ENCODE measurements around the gene CARD19.

- no peak for TF ChIP-seq EZH2 (optimal IDR thresholded peaks at IDR 0.05; ENCODE audit: low read depth, low read length)
- no peak for TF ChIP-seq CTCF (IDR thresholded peaks at IDR 0.05; ENCODE audit: low read length)
Observed at GRCh38 chr9:93110311-93110855, 14.4 kb downstream of the CARD19 start.

All from MM.1S (cell line).